Coronary artery (tissue), 2 donors: ENCODE measurements around the gene CTNNA3.

Source experiments
- DNase-seq: peaks from one replicate; pipeline ENCODE4 v3.0.0-alpha.2; 2017; ENCODE audit warnings: low spot score
- H3K27ac ChIP-seq, 2 donors: fragments of 200-600 bp; sonication (generic); one replicate each; pipeline ENCODE4 v1.5.1; 2016 to 2019
- H3K4me3 ChIP-seq: fragments of 200-600 bp; sonication (generic); 2 replicates; pipeline ENCODE4 v1.5.1; 2016; ENCODE audit warnings: mild to moderate bottlenecking, moderate library complexity
- CTCF ChIP-seq: fragments of 200-600 bp; sonication (generic); IDR thresholded peaks from one replicate; pipeline ENCODE4 v1.5.1; 2019; ENCODE audit warnings: antibody characterized with exemption

Gene CTNNA3

GRCh38 chr10:67173787-67174186, 522.2 kb downstream of the CTNNA3 start:
- Histone ChIP-seq H3K4me3 (no peak overlapping the region), H3K27ac (no peak overlapping the region)
- no peak for DNase-seq
- TF ChIP-seq CTCF = no peak

- Histone ChIP-seq H3K4me3 (no peak overlapping the region), H3K27ac (no peak overlapping the region)
- no peak for TF ChIP-seq CTCF
- no peak for DNase-seq
Measured at GRCh38 chr10:67171970-67172369, 524.0 kb downstream of the CTNNA3 start.

DNA sequence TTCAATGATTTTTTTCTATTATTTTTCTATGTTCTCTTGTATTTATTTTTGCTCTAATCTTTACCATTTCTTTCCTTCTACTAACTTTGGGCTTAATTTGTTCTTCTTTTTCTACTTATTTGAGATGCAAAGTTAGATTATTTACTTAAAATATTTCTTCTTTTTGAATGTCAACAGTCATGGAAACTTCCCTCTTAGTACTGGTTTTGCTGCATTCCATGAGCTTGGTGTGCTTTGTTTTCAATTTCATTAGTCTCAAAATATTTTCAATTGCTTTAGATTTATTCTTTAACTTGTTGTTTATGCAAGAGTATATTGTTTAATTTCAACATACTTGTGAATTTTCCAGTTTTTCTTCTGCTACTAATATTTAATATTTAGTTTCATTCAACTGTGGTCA, 539.8 kb downstream of the CTNNA3 start:
- DNase-seq = no peak
- Histone ChIP-seq H3K27ac (no peak overlapping the region), H3K4me3 (no peak overlapping the region)
- TF ChIP-seq CTCF = no peak

DNA sequence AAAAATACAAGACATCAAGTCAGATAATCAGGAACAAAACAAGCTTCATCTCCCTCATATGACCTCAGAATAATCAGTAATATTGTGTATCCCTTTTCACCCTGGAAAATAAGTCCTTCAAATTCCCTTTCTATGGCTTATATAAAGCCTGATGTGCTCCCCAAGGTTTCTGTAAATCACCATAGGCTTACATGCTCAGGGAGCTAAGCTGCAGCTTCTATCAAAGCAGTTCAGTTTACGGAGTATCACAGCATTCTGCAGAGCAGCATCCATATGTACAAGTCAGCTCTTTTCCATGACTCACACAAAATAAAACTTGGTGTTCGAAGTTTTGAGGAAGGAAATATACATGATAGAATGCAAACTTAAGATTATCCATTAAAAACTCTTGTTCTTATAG, 544.5 kb downstream of the CTNNA3 start:
- TF ChIP-seq CTCF = no peak
- no peak overlapping the region for H3K27ac ChIP-seq
- H3K4me3 ChIP-seq = no peak overlapping the region
- no peak for DNase-seq

DNA sequence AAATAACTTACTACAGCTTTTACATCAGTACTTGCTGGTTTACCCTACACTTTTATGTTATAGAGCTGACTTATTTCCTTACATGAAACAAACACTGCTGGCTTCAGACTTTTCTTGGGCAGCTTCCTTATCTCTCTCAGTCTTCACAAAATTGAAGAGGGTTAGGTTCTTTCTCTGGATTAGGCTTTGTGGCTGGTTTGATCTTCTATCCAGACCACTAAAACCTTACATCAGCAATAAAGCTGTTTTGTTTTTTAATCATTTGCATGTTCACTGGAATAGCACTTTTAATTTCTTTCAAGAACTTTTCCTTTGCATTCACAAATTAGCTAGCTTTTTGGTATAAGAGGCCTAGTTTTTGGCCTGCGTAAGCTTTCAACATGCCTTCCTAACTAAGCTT, 551.5 kb downstream of the CTNNA3 start:
- no peak for DNase-seq
- TF ChIP-seq CTCF = no peak
- H3K27ac ChIP-seq = no peak overlapping the region
- H3K4me3 ChIP-seq = no peak overlapping the region

- no peak for DNase-seq
- no peak overlapping the region for H3K27ac ChIP-seq
- no peak for TF ChIP-seq CTCF
- H3K4me3 ChIP-seq = no peak overlapping the region
Measured at GRCh38 chr10:67141300-67141699, 554.7 kb downstream of the CTNNA3 start.

DNA sequence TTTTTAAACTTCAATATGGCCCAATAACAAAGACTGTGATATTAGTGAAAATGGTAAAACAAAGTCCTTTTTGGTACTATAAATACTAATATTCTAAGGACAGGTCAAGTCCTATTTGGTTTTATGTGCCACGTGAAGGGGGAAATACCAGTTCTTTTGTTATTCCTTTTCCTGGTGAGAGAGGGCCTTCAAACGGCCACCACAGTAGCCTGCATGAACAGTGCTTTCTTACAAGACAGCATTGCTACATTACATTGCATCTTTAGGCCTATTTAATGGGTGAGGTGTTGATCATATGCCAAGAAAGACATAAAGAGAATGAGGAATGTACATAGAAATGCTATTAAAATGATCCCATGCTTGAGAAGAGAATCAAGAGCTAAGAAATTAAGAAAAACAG, 555.4 kb downstream of the CTNNA3 start:
- Histone ChIP-seq H3K27ac (no peak overlapping the region), H3K4me3 (no peak overlapping the region)
- TF ChIP-seq CTCF = no peak
- DNase-seq = no peak
